RWPE2 (cell line): ENCODE results near the gene SPEN.

ENCODE experiments used
- ATAC-seq: fragments of 200-7000 bp; cut with Tn5 transposase; 3 replicates; pipeline ENCODE4 v1.9.1; 2021; ENCODE audit warnings: low read depth
- DNase-seq: peaks from one replicate; pipeline ENCODE4 v3.0.0-alpha.2; 2020; ENCODE audit warnings: low spot score
- H3K27ac ChIP-seq: fragments of 450-650 bp; 2 replicates; pipeline ENCODE4 v1.5.1; 2017; ENCODE audit warnings: mild to moderate bottlenecking; ENCODE audit not compliant: poor library complexity, severe bottlenecking
- H3K27me3 ChIP-seq: fragments of 250-450 bp; sonication (Bioruptor Pico); 2 replicates; pipeline ENCODE4 v1.5.1; 2021; ENCODE audit warnings: mild to moderate bottlenecking, moderate library complexity; ENCODE audit not compliant: insufficient read depth, poor library complexity, severe bottlenecking
- H3K36me3 ChIP-seq: fragments of 250-450 bp; sonication (Bioruptor Pico); 2 replicates; pipeline ENCODE4 v1.5.1; 2020; ENCODE audit warnings: low read depth, mild to moderate bottlenecking, moderate library complexity
- H3K4me1 ChIP-seq: fragments of 250-450 bp; sonication (Bioruptor Pico); 2 replicates; pipeline ENCODE4 v1.5.1; 2021; ENCODE audit warnings: mild to moderate bottlenecking, moderate library complexity; ENCODE audit not compliant: insufficient read depth, poor library complexity, severe bottlenecking
- H3K4me3 ChIP-seq: fragments of 250-450 bp; sonication (Bioruptor Pico); 2 replicates; pipeline ENCODE4 v1.5.1; 2021; ENCODE audit warnings: mild to moderate bottlenecking, moderate library complexity; ENCODE audit not compliant: severe bottlenecking
- H3K9me3 ChIP-seq: fragments of 250-450 bp; sonication (Bioruptor Pico); 2 replicates; pipeline ENCODE4 v1.5.1; 2021; ENCODE audit warnings: mild to moderate bottlenecking, moderate library complexity; ENCODE audit not compliant: severe bottlenecking
- CTCF ChIP-seq: fragments of 450-650 bp; IDR thresholded peaks from one replicate; pipeline ENCODE4 v1.5.1; 2017; ENCODE audit warnings: mild to moderate bottlenecking, moderate library complexity; ENCODE audit not compliant: poor library complexity, severe bottlenecking

The SPEN gene

GRCh38 chr1:15963363-15963967, 116.0 kb downstream of the SPEN start:
- H3K9me3 ChIP-seq, result no peaks in the 10 kb centered on the region
- H3K4me1 ChIP-seq, result peaks cover 13% of the 10 kb centered on the region
- ATAC-seq (no peak), DNase-seq (no peak)
- H3K27me3 ChIP-seq, result no peaks in the 10 kb centered on the region
- H3K27ac ChIP-seq, result peak overlapping the region; percentile 34
- no peak overlapping the region for H3K4me3 ChIP-seq
- H3K36me3 ChIP-seq, result peaks cover 20% of the 10 kb centered on the region
- no peak for TF ChIP-seq CTCF

DNA sequence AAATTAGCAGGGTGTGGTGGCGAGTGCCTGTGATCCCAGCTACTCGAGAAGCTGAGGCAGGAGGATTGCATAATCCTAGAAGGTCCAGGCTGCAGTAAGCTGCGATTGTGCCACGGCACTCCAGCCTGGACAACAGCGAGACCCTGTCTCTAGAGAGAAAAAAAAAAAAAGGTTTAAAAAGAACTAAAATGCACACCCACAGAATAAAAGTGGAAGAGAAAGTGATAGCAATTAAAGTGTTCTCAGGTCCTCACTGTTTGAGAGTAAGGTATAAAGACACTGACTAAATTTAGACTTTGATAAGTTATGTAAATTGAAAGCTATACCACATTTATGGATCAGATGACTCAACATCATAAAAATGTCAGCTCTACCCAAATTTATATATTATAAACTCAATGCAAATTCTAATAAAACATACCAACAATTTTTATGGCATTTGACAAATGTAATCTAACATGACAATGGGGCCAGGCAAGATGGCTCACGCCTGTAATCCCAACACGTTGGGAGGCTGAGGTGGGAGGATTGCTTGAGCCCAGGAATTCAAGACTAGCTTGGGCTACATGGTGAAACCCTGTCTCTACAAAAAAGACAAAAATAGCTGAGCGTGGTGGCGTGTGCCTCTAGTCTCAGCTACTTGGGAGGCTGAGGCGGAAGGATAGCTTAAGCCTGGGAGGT, 116.6 kb downstream of the SPEN start:
- TF ChIP-seq CTCF, result no peak
- ATAC-seq (0 out of 3 replicates have a peak, but pooled peaks have one; percentile 23), DNase-seq (no peak)
- Histone ChIP-seq H3K4me3 (no peak overlapping the region), H3K4me1 (peaks cover 13% of the 10 kb centered on the region), H3K27ac (peak overlapping the region; percentile 34), H3K9me3 (no peaks in the 10 kb centered on the region), H3K27me3 (no peaks in the 10 kb centered on the region), H3K36me3 (peaks cover 26% of the 10 kb centered on the region)

DNA sequence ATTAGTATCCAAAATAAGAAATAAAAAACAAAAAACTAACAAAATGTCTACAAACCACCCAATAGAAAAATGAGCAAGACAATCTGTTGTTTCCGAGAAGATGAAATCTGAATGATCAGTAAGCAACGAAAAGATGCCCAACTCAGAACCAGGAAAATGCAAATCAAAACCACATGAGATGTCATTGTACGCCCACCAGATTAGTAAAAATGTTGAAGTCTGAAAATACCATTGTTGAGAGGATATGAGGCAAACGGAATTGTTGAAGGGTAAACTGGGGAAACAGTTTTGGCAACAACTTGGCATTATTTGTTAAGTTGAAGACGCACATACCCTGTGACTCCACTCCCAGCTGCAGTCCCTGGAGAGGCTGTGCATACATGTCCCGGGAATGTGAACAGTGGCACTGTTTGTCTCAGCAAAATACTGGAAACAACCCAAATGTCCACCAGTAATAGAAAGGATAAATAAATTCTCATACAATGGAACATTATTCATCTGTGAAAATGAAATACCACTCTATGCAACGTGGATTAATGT, 117.8 kb downstream of the SPEN start:
- Histone ChIP-seq H3K9me3 (no peaks in the 10 kb centered on the region), H3K4me1 (peaks cover 13% of the 10 kb centered on the region), H3K36me3 (peaks cover 36% of the 10 kb centered on the region), H3K27me3 (no peaks in the 10 kb centered on the region), H3K27ac (peak overlapping the region; percentile 34), H3K4me3 (no peak overlapping the region)
- no peak for DNase-seq
- ATAC-seq, result no peak
- no peak for TF ChIP-seq CTCF

- no peak for ATAC-seq
- Histone ChIP-seq H3K4me3 (no peak overlapping the region), H3K9me3 (no peaks in the 10 kb centered on the region), H3K27me3 (no peaks in the 10 kb centered on the region), H3K36me3 (peaks cover 40% of the 10 kb centered on the region), H3K27ac (peak overlapping the region; percentile 34), H3K4me1 (peaks cover 13% of the 10 kb centered on the region)
- DNase-seq, result no peak
- TF ChIP-seq CTCF, result no peak
Observed at GRCh38 chr1:15966081-15966955, 118.8 kb downstream of the SPEN start.
